Fibroblast of villous mesenchyme (primary cell): ENCODE measurements around the gene HIGD2A. TPM values are rescaled to one million over a fixed set of nuclear protein-coding genes. Genes with fewer than 3 reads are reported as not detected.
A peak's percentile ranks its signal among the peaks of the same experiment; 100 is the strongest.

Source experiments
- DNase-seq: peaks from one replicate; pipeline ENCODE4 v3.0.0-alpha.2; 2010; ENCODE audit warnings: low read depth
- H3K4me3 ChIP-seq: 2 replicates; pipeline ENCODE4 v1.5.1; 2011; ENCODE audit warnings: low read depth, mild to moderate bottlenecking, low read length
- small RNA-seq: library from RNA; depleted of rRNA; stranded (forward); fragments of <200 nt; gene quantifications from one replicate; pipeline ENCODE3, GENCODE V24; 2012
- total RNA-seq: library from RNA; depleted of rRNA; stranded (reverse); fragments of >200 nt; gene quantifications from 2 replicates; pipeline ENCODE4 v1.2.3, GENCODE V29; 2012
- TF ChIP-seq, protein P1 (sequence below): IDR thresholded peaks from 2 replicates; pipeline ENCODE4 v1.5.1; 2012; ENCODE audit warnings: low read depth, mild to moderate bottlenecking, low read length; ENCODE audit not compliant: insufficient read depth

HIGD2A gene
- total RNA-seq, 1 donor = 19.0 TPM

DNA sequence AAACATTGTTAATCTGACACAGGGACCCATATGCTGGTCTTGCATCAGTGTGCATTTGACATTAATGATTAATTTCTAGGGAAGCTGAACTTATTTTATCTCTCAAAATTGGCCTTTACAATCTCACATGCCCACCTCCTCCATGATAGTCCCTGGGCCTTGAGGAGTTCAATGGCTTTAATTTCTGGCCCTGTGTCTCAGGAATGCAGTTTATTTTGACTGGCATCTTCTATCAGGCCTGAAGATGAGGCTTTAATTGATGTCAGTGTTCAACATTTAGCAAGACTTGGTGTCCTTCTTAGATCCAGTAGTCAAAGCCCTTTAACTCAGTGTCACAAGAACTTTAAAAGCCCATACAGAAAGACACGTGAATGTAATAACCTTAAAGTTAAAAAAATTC is 38.3 kb downstream of the HIGD2A start:
- TF ChIP-seq, protein P1, sequence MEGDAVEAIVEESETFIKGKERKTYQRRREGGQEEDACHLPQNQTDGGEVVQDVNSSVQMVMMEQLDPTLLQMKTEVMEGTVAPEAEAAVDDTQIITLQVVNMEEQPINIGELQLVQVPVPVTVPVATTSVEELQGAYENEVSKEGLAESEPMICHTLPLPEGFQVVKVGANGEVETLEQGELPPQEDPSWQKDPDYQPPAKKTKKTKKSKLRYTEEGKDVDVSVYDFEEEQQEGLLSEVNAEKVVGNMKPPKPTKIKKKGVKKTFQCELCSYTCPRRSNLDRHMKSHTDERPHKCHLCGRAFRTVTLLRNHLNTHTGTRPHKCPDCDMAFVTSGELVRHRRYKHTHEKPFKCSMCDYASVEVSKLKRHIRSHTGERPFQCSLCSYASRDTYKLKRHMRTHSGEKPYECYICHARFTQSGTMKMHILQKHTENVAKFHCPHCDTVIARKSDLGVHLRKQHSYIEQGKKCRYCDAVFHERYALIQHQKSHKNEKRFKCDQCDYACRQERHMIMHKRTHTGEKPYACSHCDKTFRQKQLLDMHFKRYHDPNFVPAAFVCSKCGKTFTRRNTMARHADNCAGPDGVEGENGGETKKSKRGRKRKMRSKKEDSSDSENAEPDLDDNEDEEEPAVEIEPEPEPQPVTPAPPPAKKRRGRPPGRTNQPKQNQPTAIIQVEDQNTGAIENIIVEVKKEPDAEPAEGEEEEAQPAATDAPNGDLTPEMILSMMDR = no peak

DNA sequence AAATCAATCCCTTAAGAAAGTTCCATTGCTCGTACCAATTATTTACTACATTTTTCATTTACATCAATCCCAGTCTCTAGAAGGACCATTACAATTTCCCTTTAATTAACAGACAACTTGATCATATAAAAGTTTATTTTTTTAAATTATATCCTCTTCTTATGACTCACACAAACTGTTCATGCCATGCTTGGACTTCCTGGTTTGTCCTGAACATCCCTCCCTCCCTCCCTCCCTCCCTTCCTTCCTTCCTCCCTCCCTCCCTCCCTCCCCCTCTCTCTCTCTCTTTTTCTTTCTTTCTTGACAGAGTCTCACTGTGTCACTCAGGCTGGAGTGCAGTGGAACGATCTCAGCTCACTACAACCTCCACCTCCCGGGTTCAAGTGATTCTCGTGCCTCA is 39.4 kb downstream of the HIGD2A start:
- no peak for DNase-seq
- H3K4me3 ChIP-seq = no peak overlapping the region
- TF ChIP-seq, protein P1 = no peak

More for the DNA sequence above, 38.3 kb downstream of the HIGD2A start:
- no peak overlapping the region for H3K4me3 ChIP-seq
- DNase-seq = no peak

DNA sequence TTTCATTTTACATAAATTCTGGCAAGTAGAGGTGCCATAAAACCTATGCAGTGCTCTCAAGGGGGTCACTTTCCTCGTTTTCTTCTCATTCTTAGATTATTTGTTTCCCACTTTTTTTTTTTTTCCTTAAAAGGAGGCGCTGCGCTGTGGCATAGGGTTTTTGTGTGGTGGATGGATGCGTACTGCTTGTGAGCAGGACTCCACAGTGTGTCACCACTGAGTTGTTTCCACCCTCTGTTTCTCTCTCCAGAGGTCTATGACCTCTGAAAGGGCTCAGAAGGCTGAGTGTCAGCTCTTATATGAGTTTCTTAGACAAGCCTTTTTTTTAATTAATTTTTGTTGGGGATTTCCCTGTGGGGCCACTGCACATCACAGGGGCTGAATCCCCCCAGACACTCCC is 41.4 kb downstream of the HIGD2A start:
- DNase-seq = no peak
- H3K4me3 ChIP-seq = no peak overlapping the region
- TF ChIP-seq, protein P1 = peak; percentile 16

DNA sequence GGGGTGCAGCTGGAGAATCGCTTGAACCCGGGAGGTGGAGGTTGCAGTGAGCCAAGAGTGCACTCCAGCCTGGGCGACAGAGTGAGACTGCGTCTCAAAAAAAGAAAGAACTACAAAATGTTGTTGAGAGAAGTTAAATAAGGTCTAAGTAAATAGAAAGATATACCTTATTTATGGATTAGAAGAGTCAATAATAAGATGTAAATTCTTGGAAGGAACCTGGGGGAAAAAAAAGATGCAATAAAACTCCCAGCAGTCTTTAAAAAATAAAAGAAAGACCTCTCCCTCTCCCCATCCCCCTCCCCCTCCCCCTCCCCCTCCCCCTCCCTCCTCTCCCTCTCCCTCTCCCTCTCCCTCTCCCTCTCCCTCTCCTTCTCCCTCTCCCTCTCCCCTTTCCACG is 44.2 kb downstream of the HIGD2A start:
- DNase-seq = no peak
- H3K4me3 ChIP-seq = no peak overlapping the region
- TF ChIP-seq, protein P1 = no peak

DNA sequence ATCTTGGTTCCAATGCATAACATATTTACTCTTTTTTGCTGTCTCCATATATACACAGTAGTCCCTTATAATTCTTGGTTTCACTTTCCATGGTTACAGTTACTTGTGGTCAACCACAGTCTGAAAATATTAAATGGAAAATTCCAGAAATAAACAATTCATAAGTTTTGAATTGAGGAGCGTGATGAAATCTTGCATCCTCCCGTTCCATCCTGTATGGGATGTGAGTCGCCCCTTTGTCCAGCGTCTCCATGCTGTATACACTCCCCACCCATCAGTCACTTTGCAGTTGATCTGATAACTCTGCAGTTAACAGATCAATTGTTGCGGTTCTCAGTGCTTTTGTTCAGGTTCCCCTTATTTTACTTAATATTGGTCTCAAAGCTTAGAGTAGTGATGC is 48.1 kb downstream of the HIGD2A start:
- peak overlapping the region; percentile 14 for H3K4me3 ChIP-seq
- DNase-seq = peak; percentile 69
- TF ChIP-seq, protein P1 = no peak

DNA sequence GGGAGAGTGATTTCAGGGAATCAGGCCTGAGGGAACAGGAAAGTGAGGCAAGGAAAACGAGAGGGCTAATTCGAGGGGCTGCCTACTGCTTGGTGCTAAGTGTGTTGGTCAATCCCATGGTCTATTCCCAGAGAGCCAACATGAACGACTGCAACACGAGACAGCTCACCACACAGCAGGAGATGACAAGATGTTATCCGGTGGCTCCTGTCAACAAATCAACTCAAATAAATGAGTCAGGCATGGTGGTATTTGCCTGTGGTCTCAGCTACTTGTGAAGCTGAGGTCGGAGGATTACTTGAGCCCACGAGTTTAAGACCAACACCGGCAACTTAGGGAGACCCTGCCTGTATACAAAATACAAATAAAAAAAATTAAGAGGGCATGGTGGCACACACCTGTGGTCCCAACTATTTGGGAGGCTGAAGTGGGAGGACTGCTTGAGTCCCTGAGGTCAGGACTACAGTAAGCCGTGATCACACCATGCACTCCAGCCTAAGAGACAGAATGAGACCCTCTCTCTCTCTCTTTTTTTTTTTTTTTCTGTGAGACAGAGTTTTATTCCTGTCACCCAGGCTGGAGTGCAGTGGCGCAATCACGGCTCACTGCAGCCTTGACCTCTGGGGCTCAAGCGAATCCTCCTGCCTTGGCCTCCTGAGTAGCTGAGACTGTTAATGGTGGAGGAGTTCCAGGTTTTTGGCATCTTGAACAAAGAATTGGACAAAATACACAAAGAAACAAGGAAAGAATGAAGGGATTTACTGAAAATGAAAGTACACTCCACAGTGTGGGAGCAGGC is 50.6 kb downstream of the HIGD2A start:
- TF ChIP-seq, protein P1 = no peak
- DNase-seq = peak; percentile 78
- no peak overlapping the region for H3K4me3 ChIP-seq

Small RNA genes within 50 kb of the gene (small RNA-seq; reads per million reads assigned to genes)
- gene AC010297.1 (not detected), gene MIR1271 (6.3 reads per million, percentile 85 among the genes with 10 or more reads in this experiment)

Other genes starting within 250 kb of the HIGD2A start
- gene SIMC1, start 150.3 kb upstream of the HIGD2A start, total RNA-seq = 5.2 and 6.8 TPM in 2 replicates
- gene KIAA1191, start 27.0 kb upstream of the HIGD2A start, total RNA-seq = 65.4 and 107 TPM in 2 replicates
- 13.4 and 17.7 TPM in 2 replicates for gene ARL10, start 23.3 kb upstream of the HIGD2A start, total RNA-seq
- 9.3 and 13.8 TPM in 2 replicates for gene NOP16, start 153 bp upstream of the HIGD2A start, total RNA-seq
- 86.3 and 118 TPM in 2 replicates for gene CLTB, start 27.8 kb downstream of the HIGD2A start, total RNA-seq
- gene FAF2, start 59.6 kb downstream of the HIGD2A start, total RNA-seq = 37.0 and 59.2 TPM in 2 replicates
- 2.6 and 4.3 TPM in 2 replicates for gene RNF44, start 148.7 kb downstream of the HIGD2A start, total RNA-seq
- gene CDHR2, start 160.6 kb downstream of the HIGD2A start, total RNA-seq = not detected in 2 replicates
- 2.6 and 3.5 TPM in 2 replicates for gene GPRIN1, start 221.4 kb downstream of the HIGD2A start, total RNA-seq
- gene SNCB, start 241.8 kb downstream of the HIGD2A start, total RNA-seq = not detected in 2 replicates
- not detected in 2 replicates for gene EIF4E1B, start 241.9 kb downstream of the HIGD2A start, total RNA-seq